HepG2 (cell line): ENCODE results near the gene SLC13A5. TPM values are rescaled to one million over a fixed set of nuclear protein-coding genes. Genes with fewer than 3 reads are reported as not detected.

Experiments
- ATF1 ChIP-seq: IDR thresholded peaks from 2 replicates; pipeline ENCODE4 v1.6.1; 2016; ENCODE audit warnings: mild to moderate bottlenecking, control low read depth
- GTF2F1 ChIP-seq: fragments of 150-350 bp; IDR thresholded peaks from 2 replicates; pipeline ENCODE4 v1.6.1; 2014; ENCODE audit warnings: low read length
- KLF6 ChIP-seq: IDR thresholded peaks from 2 replicates; pipeline ENCODE4 v1.8.0; 2016; ENCODE audit warnings: missing biosample characterization, missing genetic modification reagents
- MLLT10 ChIP-seq: sonication (generic); formaldehyde crosslinking; IDR thresholded peaks from 2 replicates; pipeline ENCODE4 v1.4.0; 2020; ENCODE audit warnings: missing genetic modification reagents
- NCOR1 ChIP-seq: fragments of 200-600 bp; sonication (generic); IDR thresholded peaks from 2 replicates; pipeline ENCODE4 v1.7.0; 2017; ENCODE audit warnings: antibody characterized with exemption, low read length, borderline replicate concordance
- NFYB ChIP-seq: sonication (generic); formaldehyde crosslinking; IDR thresholded peaks from 2 replicates; pipeline ENCODE4 v1.4.0; 2020; ENCODE audit warnings: missing genetic modification reagents
- PAWR ChIP-seq: sonication (generic); formaldehyde crosslinking; IDR thresholded peaks from 2 replicates; pipeline ENCODE4 v1.4.0; 2020; ENCODE audit warnings: missing genetic modification reagents, mild to moderate bottlenecking, borderline replicate concordance
- TMF1 ChIP-seq: sonication (generic); formaldehyde crosslinking; IDR thresholded peaks from 2 replicates; pipeline ENCODE4 v1.8.1; 2022; ENCODE audit warnings: low read depth, missing genetic modification reagents
- ZBTB42 ChIP-seq: sonication (generic); formaldehyde crosslinking; IDR thresholded peaks from 2 replicates; pipeline ENCODE4 v1.5.0; 2020; ENCODE audit warnings: mild to moderate bottlenecking, missing genetic modification reagents
- ZNF777 ChIP-seq: sonication (generic); formaldehyde crosslinking; IDR thresholded peaks from 2 replicates; pipeline ENCODE4 v1.4.0; 2020; ENCODE audit warnings: missing genetic modification reagents
- polyA plus RNA-seq, 8 experiments: library from polyadenylated mRNA; depleted of rRNA in 3 of 8; stranded (reverse) in 7 of 8; unstranded in 1 of 8; fragments of >200 nt; fragmentation: Illumina TruSeq in 4 of 8; extraction: Trizol in 4 of 8; gene quantifications; 2 replicates each; pipeline versions ENCODE4 v1.2.1 to v1.2.3, GENCODE V29; 2011 to 2016; ENCODE audit warnings: low read depth in 4 of 8, missing spikeins in 1 of 8, mixed read lengths in 1 of 8; ENCODE audit not compliant: insufficient read depth in 1 of 8
- total RNA-seq, 5 experiments: library from RNA; depleted of rRNA; stranded (reverse); fragments of >200 nt; fragmentation: Illumina TruSeq; extraction: Trizol; gene quantifications; 2 replicates each; pipeline ENCODE4 v1.2.3, GENCODE V29; 2016; ENCODE audit warnings: low read depth in 1 of 5
- TF ChIP-seq, protein P1 (sequence below): IDR thresholded peaks from 2 replicates; pipeline ENCODE4 v1.4.0; 2020; ENCODE audit warnings: mild to moderate bottlenecking, missing genetic modification reagents
- TF ChIP-seq, protein P2 (sequence below): sonication (generic); formaldehyde crosslinking; IDR thresholded peaks from 2 replicates; pipeline ENCODE4 v1.4.0; 2020; ENCODE audit warnings: missing genetic modification reagents
- TF ChIP-seq, protein P3 (sequence below): sonication (generic); formaldehyde crosslinking; IDR thresholded peaks from 2 replicates; pipeline ENCODE4 v1.8.0; 2022; ENCODE audit warnings: missing genetic modification reagents, mild to moderate bottlenecking, moderate library complexity, borderline replicate concordance
- TF ChIP-seq, protein P4 (sequence below): sonication (generic); formaldehyde crosslinking; IDR thresholded peaks from 2 replicates; pipeline ENCODE4 v1.5.1; 2020; ENCODE audit warnings: missing genetic modification reagents, mild to moderate bottlenecking, borderline replicate concordance
- TF ChIP-seq, protein P5 (sequence below): sonication (generic); formaldehyde crosslinking; IDR thresholded peaks from 2 replicates; pipeline ENCODE4 v1.8.0; 2022; ENCODE audit warnings: mild to moderate bottlenecking, missing genetic modification reagents
- TF ChIP-seq, protein P6 (sequence below): IDR thresholded peaks from 2 replicates; pipeline ENCODE4 v1.6.1; 2016; ENCODE audit warnings: mild to moderate bottlenecking

The SLC13A5 gene
- total and polyA plus RNA-seq, 2 of the 13 experiments (the other 11 are each of a cell fraction or from before 2014, with no cell fraction given): 42.8 to 310 TPM

GRCh38 chr17:6713130-6713917, at the start of gene SLC13A5 (continued):
- TF ChIP-seq, protein P1, sequence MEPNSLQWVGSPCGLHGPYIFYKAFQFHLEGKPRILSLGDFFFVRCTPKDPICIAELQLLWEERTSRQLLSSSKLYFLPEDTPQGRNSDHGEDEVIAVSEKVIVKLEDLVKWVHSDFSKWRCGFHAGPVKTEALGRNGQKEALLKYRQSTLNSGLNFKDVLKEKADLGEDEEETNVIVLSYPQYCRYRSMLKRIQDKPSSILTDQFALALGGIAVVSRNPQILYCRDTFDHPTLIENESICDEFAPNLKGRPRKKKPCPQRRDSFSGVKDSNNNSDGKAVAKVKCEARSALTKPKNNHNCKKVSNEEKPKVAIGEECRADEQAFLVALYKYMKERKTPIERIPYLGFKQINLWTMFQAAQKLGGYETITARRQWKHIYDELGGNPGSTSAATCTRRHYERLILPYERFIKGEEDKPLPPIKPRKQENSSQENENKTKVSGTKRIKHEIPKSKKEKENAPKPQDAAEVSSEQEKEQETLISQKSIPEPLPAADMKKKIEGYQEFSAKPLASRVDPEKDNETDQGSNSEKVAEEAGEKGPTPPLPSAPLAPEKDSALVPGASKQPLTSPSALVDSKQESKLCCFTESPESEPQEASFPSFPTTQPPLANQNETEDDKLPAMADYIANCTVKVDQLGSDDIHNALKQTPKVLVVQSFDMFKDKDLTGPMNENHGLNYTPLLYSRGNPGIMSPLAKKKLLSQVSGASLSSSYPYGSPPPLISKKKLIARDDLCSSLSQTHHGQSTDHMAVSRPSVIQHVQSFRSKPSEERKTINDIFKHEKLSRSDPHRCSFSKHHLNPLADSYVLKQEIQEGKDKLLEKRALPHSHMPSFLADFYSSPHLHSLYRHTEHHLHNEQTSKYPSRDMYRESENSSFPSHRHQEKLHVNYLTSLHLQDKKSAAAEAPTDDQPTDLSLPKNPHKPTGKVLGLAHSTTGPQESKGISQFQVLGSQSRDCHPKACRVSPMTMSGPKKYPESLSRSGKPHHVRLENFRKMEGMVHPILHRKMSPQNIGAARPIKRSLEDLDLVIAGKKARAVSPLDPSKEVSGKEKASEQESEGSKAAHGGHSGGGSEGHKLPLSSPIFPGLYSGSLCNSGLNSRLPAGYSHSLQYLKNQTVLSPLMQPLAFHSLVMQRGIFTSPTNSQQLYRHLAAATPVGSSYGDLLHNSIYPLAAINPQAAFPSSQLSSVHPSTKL: peak; percentile 85; the same call in 1 of the 2 replicates
- TF ChIP-seq MLLT10 (CRISPR knock-in tag) (no peak), ZBTB42 (CRISPR knock-in tag) (no peak; the same call in 1 of the 2 replicates), GTF2F1 (peak; percentile 80), NCOR1 (peak; percentile 47; the same call in 1 of the 2 replicates), PAWR (CRISPR knock-in tag) (no peak), ZNF777 (CRISPR knock-in tag) (peak; percentile 43; the same call in 1 of the 2 replicates), ATF1 (CRISPR knock-in tag) (no peak), NFYB (peak; percentile 10; the same call in 1 of the 2 replicates), TMF1 (CRISPR knock-in tag) (peak; percentile 84), KLF6 (CRISPR knock-in tag) (peak; percentile 89)
- TF ChIP-seq, protein P2, sequence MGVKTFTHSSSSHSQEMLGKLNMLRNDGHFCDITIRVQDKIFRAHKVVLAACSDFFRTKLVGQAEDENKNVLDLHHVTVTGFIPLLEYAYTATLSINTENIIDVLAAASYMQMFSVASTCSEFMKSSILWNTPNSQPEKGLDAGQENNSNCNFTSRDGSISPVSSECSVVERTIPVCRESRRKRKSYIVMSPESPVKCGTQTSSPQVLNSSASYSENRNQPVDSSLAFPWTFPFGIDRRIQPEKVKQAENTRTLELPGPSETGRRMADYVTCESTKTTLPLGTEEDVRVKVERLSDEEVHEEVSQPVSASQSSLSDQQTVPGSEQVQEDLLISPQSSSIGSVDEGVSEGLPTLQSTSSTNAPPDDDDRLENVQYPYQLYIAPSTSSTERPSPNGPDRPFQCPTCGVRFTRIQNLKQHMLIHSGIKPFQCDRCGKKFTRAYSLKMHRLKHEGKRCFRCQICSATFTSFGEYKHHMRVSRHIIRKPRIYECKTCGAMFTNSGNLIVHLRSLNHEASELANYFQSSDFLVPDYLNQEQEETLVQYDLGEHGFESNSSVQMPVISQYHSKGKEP: peak; percentile 57; the same call in 1 of the 2 replicates
- TF ChIP-seq, protein P3, sequence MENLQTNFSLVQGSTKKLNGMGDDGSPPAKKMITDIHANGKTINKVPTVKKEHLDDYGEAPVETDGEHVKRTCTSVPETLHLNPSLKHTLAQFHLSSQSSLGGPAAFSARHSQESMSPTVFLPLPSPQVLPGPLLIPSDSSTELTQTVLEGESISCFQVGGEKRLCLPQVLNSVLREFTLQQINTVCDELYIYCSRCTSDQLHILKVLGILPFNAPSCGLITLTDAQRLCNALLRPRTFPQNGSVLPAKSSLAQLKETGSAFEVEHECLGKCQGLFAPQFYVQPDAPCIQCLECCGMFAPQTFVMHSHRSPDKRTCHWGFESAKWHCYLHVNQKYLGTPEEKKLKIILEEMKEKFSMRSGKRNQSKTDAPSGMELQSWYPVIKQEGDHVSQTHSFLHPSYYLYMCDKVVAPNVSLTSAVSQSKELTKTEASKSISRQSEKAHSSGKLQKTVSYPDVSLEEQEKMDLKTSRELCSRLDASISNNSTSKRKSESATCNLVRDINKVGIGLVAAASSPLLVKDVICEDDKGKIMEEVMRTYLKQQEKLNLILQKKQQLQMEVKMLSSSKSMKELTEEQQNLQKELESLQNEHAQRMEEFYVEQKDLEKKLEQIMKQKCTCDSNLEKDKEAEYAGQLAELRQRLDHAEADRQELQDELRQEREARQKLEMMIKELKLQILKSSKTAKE (CRISPR knock-in tag): peak; percentile 89
- TF ChIP-seq, protein P4, sequence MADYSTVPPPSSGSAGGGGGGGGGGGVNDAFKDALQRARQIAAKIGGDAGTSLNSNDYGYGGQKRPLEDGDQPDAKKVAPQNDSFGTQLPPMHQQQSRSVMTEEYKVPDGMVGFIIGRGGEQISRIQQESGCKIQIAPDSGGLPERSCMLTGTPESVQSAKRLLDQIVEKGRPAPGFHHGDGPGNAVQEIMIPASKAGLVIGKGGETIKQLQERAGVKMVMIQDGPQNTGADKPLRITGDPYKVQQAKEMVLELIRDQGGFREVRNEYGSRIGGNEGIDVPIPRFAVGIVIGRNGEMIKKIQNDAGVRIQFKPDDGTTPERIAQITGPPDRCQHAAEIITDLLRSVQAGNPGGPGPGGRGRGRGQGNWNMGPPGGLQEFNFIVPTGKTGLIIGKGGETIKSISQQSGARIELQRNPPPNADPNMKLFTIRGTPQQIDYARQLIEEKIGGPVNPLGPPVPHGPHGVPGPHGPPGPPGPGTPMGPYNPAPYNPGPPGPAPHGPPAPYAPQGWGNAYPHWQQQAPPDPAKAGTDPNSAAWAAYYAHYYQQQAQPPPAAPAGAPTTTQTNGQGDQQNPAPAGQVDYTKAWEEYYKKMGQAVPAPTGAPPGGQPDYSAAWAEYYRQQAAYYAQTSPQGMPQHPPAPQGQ: no peak
- TF ChIP-seq, protein P5, sequence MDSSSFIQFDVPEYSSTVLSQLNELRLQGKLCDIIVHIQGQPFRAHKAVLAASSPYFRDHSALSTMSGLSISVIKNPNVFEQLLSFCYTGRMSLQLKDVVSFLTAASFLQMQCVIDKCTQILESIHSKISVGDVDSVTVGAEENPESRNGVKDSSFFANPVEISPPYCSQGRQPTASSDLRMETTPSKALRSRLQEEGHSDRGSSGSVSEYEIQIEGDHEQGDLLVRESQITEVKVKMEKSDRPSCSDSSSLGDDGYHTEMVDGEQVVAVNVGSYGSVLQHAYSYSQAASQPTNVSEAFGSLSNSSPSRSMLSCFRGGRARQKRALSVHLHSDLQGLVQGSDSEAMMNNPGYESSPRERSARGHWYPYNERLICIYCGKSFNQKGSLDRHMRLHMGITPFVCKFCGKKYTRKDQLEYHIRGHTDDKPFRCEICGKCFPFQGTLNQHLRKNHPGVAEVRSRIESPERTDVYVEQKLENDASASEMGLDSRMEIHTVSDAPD (CRISPR knock-in tag): peak; percentile 62; the same call in 1 of the 2 replicates
- TF ChIP-seq, protein P6, sequence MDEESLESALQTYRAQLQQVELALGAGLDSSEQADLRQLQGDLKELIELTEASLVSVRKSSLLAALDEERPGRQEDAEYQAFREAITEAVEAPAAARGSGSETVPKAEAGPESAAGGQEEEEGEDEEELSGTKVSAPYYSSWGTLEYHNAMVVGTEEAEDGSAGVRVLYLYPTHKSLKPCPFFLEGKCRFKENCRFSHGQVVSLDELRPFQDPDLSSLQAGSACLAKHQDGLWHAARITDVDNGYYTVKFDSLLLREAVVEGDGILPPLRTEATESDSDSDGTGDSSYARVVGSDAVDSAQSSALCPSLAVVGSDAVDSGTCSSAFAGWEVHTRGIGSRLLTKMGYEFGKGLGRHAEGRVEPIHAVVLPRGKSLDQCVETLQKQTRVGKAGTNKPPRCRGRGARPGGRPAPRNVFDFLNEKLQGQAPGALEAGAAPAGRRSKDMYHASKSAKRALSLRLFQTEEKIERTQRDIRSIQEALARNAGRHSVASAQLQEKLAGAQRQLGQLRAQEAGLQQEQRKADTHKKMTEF: peak; percentile 93
